Measurements from ENCODE around the gene JARID2.

DNA sequence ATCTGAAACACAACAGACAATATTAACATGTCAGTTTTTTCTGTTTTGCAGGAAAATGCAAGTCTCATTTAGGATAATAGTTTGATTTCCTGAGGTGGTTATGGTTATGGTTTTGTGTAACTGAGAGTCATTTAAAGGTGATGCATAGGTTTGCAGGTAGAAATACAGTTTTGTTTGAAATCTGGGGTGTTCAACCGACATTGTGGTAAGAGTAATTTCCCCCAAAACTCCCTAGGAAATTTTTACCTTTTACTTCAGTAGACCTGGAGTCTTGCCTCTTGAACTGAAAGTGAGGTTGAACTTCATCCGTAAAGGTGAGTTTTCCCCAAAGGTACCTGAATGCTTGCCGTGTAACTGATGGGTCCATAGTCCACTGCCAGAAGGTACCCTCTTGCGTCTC lies 71.4 kb downstream of the JARID2 start:
- TF ChIP-seq, protein P1, sequence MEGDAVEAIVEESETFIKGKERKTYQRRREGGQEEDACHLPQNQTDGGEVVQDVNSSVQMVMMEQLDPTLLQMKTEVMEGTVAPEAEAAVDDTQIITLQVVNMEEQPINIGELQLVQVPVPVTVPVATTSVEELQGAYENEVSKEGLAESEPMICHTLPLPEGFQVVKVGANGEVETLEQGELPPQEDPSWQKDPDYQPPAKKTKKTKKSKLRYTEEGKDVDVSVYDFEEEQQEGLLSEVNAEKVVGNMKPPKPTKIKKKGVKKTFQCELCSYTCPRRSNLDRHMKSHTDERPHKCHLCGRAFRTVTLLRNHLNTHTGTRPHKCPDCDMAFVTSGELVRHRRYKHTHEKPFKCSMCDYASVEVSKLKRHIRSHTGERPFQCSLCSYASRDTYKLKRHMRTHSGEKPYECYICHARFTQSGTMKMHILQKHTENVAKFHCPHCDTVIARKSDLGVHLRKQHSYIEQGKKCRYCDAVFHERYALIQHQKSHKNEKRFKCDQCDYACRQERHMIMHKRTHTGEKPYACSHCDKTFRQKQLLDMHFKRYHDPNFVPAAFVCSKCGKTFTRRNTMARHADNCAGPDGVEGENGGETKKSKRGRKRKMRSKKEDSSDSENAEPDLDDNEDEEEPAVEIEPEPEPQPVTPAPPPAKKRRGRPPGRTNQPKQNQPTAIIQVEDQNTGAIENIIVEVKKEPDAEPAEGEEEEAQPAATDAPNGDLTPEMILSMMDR (IDR thresholded peaks at IDR 0.05; ENCODE audit: low read length), result no peak
- no peak for TF ChIP-seq EZH2phosphoT487 (IDR thresholded peaks at IDR 0.05; ENCODE audit: low read length)
